K562 (cell line): ENCODE results near the gene ERN1. TPM values are rescaled to one million over a fixed set of nuclear protein-coding genes. Genes with fewer than 3 reads are reported as not detected.

Source experiments
- CHCHD3 ChIP-seq: fragments of 250-450 bp; sonication (Bioruptor Pico); IDR thresholded peaks from 2 replicates; pipeline ENCODE4 v2.1.2; 2022; ENCODE audit warnings: mild to moderate bottlenecking
- CSDE1 ChIP-seq, 2 experiments: fragments of 450-650 bp; IDR thresholded peaks; 2 replicates each; pipeline ENCODE4 v1.6.1; 2016; ENCODE audit warnings: mild to moderate bottlenecking in 1 of 2
- HDAC3 ChIP-seq: fragments of 450-650 bp; IDR thresholded peaks from 2 replicates; pipeline ENCODE4 v1.6.1; 2018; ENCODE audit warnings: borderline replicate concordance, mild to moderate bottlenecking, moderate library complexity; ENCODE audit not compliant: partially characterized antibody
- HNRNPLL ChIP-seq: fragments of 200-400 bp; formaldehyde crosslinking; IDR thresholded peaks from 2 replicates; pipeline ENCODE4 v1.6.1; 2017; ENCODE audit warnings: low read length, low read depth, mild to moderate bottlenecking; ENCODE audit not compliant: poor library complexity, severe bottlenecking
- JUND ChIP-seq, 2 experiments: IDR thresholded peaks; 2 replicates in 1 of 2; 3 replicates in 1 of 2; pipeline ENCODE4 v1.6.1; 2011; ENCODE audit warnings: borderline replicate concordance in 2 of 2, low read depth in 2 of 2, low read length in 2 of 2, improper control_type of control experiment in 1 of 2, missing biosample characterization in 1 of 2, missing genetic modification characterization in 1 of 2, missing genetic modification reagents in 1 of 2
- KDM1A ChIP-seq, 2 experiments: fragments of 450-650 bp; IDR thresholded peaks; 2 replicates each; pipeline ENCODE4 v1.6.1; 2016; ENCODE audit warnings: mild to moderate bottlenecking in 2 of 2
- POLR2AphosphoS5 ChIP-seq: IDR thresholded peaks from 2 replicates; pipeline ENCODE4 v1.6.1; 2011; ENCODE audit warnings: mild to moderate bottlenecking, low read depth, low read length, moderate library complexity; ENCODE audit not compliant: control insufficient read depth, insufficient read depth
- YBX1 ChIP-seq: fragments of 450-650 bp; IDR thresholded peaks from 2 replicates; pipeline ENCODE4 v1.7.1; 2016; ENCODE audit warnings: mild to moderate bottlenecking
- ZFP30 ChIP-seq: fragments of 250-450 bp; sonication (Bioruptor Pico); IDR thresholded peaks from 2 replicates; pipeline ENCODE4 v1.8.0; 2022; ENCODE audit warnings: moderate library complexity, mild to moderate bottlenecking, inconsistent platforms, borderline replicate concordance
- ZNF408 ChIP-seq: fragments of 250-450 bp; sonication (Bioruptor Pico); IDR thresholded peaks from 2 replicates; pipeline ENCODE4 v1.4.0; 2020; ENCODE audit warnings: low read depth, mild to moderate bottlenecking, moderate library complexity
- polyA plus RNA-seq, 8 experiments: library from polyadenylated mRNA; depleted of rRNA in 4 of 8; stranded (reverse) in 5 of 8; unstranded in 3 of 8; fragments of >200 nt; fragmentation: Nextera tagmentation in 2 of 8; fragmentation: Illumina TruSeq in 1 of 8; extraction: Ambion mirVana in 2 of 8; extraction: Trizol in 1 of 8; gene quantifications; 2 replicates each; pipeline versions ENCODE4 v1.2.1 to v1.2.3, GENCODE V29; 2011 to 2014; ENCODE audit warnings: inconsistent platforms in 1 of 8, missing spikeins in 1 of 8
- total RNA-seq, 7 experiments: library from RNA; depleted of rRNA in 6 of 7; stranded (reverse); fragments of >200 nt in 6 of 7; fragmentation: Illumina TruSeq in 2 of 7; extraction: Trizol in 2 of 7; gene quantifications; 2 replicates each; pipeline versions ENCODE4 v1.2.1 to v1.2.3, GENCODE V29; 2011 to 2021; ENCODE audit warnings: low replicate concordance in 1 of 7
- TF ChIP-seq, protein P1 (sequence below): fragments of 450-650 bp; IDR thresholded peaks from 2 replicates; pipeline ENCODE4 v1.6.1; 2016; ENCODE audit warnings: low read depth, mild to moderate bottlenecking, moderate library complexity
- TF ChIP-seq, protein P2 (sequence below): fragments of 250-450 bp; sonication (Bioruptor Pico); IDR thresholded peaks from 2 replicates; pipeline ENCODE4 v1.8.0; 2022; ENCODE audit warnings: moderate library complexity, mild to moderate bottlenecking, inconsistent platforms
- TF ChIP-seq, protein P3 (sequence below): fragments of 200-400 bp; formaldehyde crosslinking; IDR thresholded peaks from 2 replicates; pipeline ENCODE4 v1.6.1; 2017; ENCODE audit warnings: mild to moderate bottlenecking, low read depth, low read length, moderate library complexity
- TF ChIP-seq, protein P4 (sequence below): fragments of 450-650 bp; IDR thresholded peaks from 2 replicates; pipeline ENCODE4 v1.6.1; 2016; ENCODE audit warnings: antibody characterized with exemption
- TF ChIP-seq, protein P5 (sequence below): sonication (generic); formaldehyde crosslinking; IDR thresholded peaks from 2 replicates; pipeline ENCODE4 v1.8.0; 2022; ENCODE audit warnings: mild to moderate bottlenecking, missing genetic modification reagents
- TF ChIP-seq, protein P6 (sequence below): fragments of 250-450 bp; sonication (Bioruptor Pico); IDR thresholded peaks from 2 replicates; pipeline ENCODE4 v1.8.0; 2021; ENCODE audit warnings: moderate library complexity, mild to moderate bottlenecking, inconsistent platforms

Gene ERN1
- total and polyA plus RNA-seq, 9 of the 15 experiments (the other 6 are each of a cell fraction or from before 2014, with no cell fraction given): 2.1 to 22.5 (median 7.3) TPM

DNA sequence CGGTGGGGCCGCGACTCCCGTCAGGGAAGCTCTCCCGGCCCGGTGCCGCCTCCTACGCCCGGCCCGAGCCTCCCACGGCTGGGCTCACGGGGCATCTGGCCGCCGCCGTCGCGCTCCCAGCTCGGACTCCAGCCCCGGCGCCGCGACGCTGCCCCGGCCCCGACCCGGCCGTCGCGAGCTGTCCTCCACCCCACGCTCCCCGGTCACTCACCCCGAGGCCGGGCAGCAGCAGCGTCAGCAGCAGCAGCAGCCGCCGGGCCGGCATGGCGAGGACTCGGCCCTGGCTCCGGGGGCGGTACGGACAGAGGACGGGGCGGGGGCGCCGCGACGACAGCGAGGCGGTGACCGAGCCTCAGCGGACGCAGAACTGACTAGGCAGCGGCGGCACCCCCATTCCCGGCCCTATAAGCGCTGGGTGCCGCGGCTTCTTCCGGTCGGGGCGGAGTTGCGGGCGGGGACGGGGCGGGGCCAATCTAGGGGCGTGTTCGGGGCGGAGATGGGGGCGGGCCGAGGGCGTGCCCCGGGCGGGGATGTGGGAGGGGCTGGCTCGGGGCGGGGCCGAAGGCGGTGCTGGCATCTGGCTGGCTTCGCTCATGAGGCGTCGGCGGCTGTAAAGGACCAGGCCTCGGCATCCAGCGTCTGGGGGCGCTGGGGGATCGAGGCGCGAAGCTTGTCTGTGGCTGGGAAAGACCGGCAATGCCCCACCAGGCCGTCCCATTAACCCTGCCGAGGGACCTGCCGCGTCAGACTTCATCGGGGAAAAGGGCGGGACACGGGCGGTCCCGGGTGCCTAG, at the start of gene ERN1 (continued):
- TF ChIP-seq CHCHD3 (CRISPR knock-in tag) (peak; percentile 59; the same call in 1 of the 2 replicates), POLR2AphosphoS5 (peak; percentile 78), YBX1 (no peak), CSDE1 (IDR thresholded peaks at IDR 0.05) (no peak), HDAC3 (no peak), ZNF408 (CRISPR knock-in tag) (no peak), ZFP30 (CRISPR knock-in tag) (no peak), HNRNPLL (peak; percentile 16), JUND (IDR thresholded peaks at IDR 0.05; ENCODE audit: borderline replicate concordance, low read depth, low read length) (peak; percentile 40), JUND (tag; IDR thresholded peaks at IDR 0.05; ENCODE audit: borderline replicate concordance, low read depth, low read length) (no peak), KDM1A (IDR thresholded peaks at IDR 0.05) (no peak)
- TF ChIP-seq, protein P1, sequence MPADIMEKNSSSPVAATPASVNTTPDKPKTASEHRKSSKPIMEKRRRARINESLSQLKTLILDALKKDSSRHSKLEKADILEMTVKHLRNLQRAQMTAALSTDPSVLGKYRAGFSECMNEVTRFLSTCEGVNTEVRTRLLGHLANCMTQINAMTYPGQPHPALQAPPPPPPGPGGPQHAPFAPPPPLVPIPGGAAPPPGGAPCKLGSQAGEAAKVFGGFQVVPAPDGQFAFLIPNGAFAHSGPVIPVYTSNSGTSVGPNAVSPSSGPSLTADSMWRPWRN: no peak
- TF ChIP-seq, protein P2, sequence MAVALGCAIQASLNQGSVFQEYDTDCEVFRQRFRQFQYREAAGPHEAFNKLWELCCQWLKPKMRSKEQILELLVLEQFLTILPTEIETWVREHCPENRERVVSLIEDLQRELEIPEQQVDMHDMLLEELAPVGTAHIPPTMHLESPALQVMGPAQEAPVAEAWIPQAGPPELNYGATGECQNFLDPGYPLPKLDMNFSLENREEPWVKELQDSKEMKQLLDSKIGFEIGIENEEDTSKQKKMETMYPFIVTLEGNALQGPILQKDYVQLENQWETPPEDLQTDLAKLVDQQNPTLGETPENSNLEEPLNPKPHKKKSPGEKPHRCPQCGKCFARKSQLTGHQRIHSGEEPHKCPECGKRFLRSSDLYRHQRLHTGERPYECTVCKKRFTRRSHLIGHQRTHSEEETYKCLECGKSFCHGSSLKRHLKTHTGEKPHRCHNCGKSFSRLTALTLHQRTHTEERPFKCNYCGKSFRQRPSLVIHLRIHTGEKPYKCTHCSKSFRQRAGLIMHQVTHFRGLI (CRISPR knock-in tag): no peak
- TF ChIP-seq, protein P3, sequence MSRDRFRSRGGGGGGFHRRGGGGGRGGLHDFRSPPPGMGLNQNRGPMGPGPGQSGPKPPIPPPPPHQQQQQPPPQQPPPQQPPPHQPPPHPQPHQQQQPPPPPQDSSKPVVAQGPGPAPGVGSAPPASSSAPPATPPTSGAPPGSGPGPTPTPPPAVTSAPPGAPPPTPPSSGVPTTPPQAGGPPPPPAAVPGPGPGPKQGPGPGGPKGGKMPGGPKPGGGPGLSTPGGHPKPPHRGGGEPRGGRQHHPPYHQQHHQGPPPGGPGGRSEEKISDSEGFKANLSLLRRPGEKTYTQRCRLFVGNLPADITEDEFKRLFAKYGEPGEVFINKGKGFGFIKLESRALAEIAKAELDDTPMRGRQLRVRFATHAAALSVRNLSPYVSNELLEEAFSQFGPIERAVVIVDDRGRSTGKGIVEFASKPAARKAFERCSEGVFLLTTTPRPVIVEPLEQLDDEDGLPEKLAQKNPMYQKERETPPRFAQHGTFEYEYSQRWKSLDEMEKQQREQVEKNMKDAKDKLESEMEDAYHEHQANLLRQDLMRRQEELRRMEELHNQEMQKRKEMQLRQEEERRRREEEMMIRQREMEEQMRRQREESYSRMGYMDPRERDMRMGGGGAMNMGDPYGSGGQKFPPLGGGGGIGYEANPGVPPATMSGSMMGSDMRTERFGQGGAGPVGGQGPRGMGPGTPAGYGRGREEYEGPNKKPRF: no peak
- TF ChIP-seq, protein P4, sequence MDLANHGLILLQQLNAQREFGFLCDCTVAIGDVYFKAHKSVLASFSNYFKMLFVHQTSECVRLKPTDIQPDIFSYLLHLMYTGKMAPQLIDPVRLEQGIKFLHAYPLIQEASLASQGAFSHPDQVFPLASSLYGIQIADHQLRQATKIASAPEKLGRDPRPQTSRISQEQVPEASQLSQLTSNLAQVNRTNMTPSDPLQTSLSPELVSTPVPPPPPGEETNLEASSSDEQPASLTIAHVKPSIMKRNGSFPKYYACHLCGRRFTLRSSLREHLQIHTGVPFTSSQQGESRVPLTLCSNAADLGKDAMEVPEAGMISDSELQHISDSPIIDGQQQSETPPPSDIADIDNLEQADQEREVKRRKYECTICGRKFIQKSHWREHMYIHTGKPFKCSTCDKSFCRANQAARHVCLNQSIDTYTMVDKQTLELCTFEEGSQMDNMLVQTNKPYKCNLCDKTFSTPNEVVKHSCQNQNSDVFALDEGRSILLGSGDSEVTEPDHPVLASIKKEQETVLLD: no peak
- TF ChIP-seq, protein P5, sequence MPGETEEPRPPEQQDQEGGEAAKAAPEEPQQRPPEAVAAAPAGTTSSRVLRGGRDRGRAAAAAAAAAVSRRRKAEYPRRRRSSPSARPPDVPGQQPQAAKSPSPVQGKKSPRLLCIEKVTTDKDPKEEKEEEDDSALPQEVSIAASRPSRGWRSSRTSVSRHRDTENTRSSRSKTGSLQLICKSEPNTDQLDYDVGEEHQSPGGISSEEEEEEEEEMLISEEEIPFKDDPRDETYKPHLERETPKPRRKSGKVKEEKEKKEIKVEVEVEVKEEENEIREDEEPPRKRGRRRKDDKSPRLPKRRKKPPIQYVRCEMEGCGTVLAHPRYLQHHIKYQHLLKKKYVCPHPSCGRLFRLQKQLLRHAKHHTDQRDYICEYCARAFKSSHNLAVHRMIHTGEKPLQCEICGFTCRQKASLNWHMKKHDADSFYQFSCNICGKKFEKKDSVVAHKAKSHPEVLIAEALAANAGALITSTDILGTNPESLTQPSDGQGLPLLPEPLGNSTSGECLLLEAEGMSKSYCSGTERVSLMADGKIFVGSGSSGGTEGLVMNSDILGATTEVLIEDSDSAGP (CRISPR knock-in tag): no peak
- TF ChIP-seq, protein P6, sequence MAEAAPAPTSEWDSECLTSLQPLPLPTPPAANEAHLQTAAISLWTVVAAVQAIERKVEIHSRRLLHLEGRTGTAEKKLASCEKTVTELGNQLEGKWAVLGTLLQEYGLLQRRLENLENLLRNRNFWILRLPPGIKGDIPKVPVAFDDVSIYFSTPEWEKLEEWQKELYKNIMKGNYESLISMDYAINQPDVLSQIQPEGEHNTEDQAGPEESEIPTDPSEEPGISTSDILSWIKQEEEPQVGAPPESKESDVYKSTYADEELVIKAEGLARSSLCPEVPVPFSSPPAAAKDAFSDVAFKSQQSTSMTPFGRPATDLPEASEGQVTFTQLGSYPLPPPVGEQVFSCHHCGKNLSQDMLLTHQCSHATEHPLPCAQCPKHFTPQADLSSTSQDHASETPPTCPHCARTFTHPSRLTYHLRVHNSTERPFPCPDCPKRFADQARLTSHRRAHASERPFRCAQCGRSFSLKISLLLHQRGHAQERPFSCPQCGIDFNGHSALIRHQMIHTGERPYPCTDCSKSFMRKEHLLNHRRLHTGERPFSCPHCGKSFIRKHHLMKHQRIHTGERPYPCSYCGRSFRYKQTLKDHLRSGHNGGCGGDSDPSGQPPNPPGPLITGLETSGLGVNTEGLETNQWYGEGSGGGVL (CRISPR knock-in tag): no peak
